Measurements from ENCODE around the gene GMEB2. TPM values are rescaled to one million over a fixed set of nuclear protein-coding genes. Genes with fewer than 3 reads are reported as not detected.

The GMEB2 gene
- total RNA-seq, 1 experiment from 2014 or later = 19.6 TPM

DNA sequence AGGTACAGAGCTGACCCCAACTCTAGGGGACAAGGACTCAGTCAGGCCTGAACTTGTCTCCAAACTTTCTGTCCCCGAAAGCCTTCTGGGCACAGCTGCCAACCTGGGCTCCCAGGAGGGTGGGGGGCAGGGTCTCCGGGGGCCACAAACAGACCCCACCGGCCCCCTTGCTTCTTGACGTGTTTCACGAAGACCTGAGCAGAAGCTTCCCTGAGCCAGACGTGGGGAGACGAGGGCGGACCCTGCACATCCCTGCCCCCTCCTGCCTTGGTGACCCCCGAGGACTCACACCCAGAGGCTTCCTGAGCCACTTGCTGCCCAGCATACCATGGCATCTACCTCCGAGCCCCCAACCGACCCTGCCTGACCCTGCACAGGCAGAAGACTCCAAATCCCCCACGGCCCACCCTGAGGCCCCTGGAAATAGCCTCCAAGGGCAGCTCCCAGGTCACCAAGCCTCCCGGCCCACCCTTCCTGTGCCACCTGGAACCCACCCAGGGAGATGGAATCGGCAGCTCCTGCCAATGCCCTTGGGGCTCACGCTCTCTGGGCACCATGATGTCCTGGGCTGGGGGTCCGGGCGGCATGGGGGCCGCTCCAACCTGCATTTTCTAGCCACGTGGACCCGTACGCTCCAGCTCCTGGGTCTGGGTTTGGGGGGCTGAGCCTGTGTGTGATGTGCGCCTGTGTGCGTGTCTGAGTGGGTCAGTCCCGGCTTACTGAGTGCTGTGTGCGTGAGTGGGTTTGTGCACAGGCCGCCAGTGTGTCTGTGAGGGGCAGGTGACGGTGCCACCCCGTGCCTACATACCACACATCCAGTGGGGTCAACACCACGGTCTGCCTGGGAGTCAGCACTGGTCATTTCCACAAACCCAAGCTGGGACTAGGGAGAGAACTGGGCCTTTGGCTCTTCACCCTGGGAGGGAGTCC is 87.2 kb downstream of the GMEB2 start:
- BruUV-seq (replicated peaks) = no TSS peak
- no peaks in the 10 kb centered on the region for H3K9me3 Mint-ChIP-seq (ENCODE audit: unreplicated experiment)
- no peak for DNase-seq (ENCODE audit: unreplicated experiment)
- H3K27ac Mint-ChIP-seq (ENCODE audit: low read depth, unreplicated experiment) = no peak overlapping the region
- H3K27me3 Mint-ChIP-seq (ENCODE audit: insufficient read depth, unreplicated experiment) = no peaks in the 10 kb centered on the region
- ChIA-PET CTCF (interaction anchor here (0.6 to 3.0 kb wide), 11 partner anchors 8 to 500 kb away, joined by 3 to 24 read pairs (median 4); partner anchors contain the start of gene SRMS), POLR2A (interaction anchor here (0.6 to 11.8 kb wide), 4 partner anchors 17 to 326 kb away, joined by 3 to 124 read pairs (median 3); partner anchors contain the start of genes PPDPF and TPD52L2)
- H3K36me3 Mint-ChIP-seq (ENCODE audit: insufficient read depth, unreplicated experiment) = peaks cover 7% of the 10 kb centered on the region
- TF ChIP-seq, protein P1, sequence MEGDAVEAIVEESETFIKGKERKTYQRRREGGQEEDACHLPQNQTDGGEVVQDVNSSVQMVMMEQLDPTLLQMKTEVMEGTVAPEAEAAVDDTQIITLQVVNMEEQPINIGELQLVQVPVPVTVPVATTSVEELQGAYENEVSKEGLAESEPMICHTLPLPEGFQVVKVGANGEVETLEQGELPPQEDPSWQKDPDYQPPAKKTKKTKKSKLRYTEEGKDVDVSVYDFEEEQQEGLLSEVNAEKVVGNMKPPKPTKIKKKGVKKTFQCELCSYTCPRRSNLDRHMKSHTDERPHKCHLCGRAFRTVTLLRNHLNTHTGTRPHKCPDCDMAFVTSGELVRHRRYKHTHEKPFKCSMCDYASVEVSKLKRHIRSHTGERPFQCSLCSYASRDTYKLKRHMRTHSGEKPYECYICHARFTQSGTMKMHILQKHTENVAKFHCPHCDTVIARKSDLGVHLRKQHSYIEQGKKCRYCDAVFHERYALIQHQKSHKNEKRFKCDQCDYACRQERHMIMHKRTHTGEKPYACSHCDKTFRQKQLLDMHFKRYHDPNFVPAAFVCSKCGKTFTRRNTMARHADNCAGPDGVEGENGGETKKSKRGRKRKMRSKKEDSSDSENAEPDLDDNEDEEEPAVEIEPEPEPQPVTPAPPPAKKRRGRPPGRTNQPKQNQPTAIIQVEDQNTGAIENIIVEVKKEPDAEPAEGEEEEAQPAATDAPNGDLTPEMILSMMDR (IDR thresholded peaks at IDR 0.05; ENCODE audit: unreplicated experiment) = no peak
- H3K4me1 Mint-ChIP-seq (ENCODE audit: insufficient read depth, unreplicated experiment) = peaks cover 25% of the 10 kb centered on the region
- no peak overlapping the region for H3K4me3 Mint-ChIP-seq (ENCODE audit: unreplicated experiment)
- intact Hi-C loops (cut with micrococcal nuclease) = loop anchor here (5.0 to 10.0 kb wide), 3 partner anchors 105 to 418 kb away; partner anchors contain the start of genes TNFRSF6B and UCKL1

DNA sequence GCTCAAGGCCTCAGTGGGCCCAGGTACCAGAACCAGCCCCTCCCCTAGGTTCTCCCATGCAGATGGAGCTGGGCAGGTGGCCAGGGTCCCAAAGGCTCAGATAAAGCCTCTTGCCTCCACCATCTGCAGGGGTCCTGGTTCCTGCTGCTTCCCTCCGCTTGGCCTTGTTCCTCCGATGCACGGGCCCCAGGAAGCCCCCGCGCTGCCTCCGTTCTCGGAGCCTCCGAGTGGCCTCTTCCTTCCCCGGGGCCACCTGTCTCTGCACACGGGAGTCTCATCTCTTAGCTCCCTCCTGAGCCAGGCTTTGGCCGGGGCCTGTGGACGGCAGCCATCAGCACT is 87.8 kb downstream of the GMEB2 start:
- CTCF ChIA-PET = interaction anchor here (0.6 to 3.0 kb wide), 15 partner anchors 9 to 500 kb away, joined by 3 to 24 read pairs (median 4); partner anchors contain the start of gene SRMS
- Mint-ChIP-seq H3K4me3 (ENCODE audit: unreplicated experiment) (no peak overlapping the region), H3K36me3 (ENCODE audit: insufficient read depth, unreplicated experiment) (peaks cover 6% of the 10 kb centered on the region), H3K9me3 (ENCODE audit: unreplicated experiment) (no peaks in the 10 kb centered on the region), H3K4me1 (ENCODE audit: insufficient read depth, unreplicated experiment) (peaks cover 21% of the 10 kb centered on the region), H3K27ac (ENCODE audit: low read depth, unreplicated experiment) (no peak overlapping the region), H3K27me3 (ENCODE audit: insufficient read depth, unreplicated experiment) (no peaks in the 10 kb centered on the region)
- DNase-seq (ENCODE audit: unreplicated experiment) = no peak
- POLR2A ChIA-PET = interaction anchor here (0.7 to 11.8 kb wide), 5 partner anchors 17 to 442 kb away, joined by 3 to 124 read pairs (median 10); partner anchors contain the start of genes ARFRP1, PPDPF, PRPF6 and SAMD10
- BruUV-seq (replicated peaks) = no TSS peak
- TF ChIP-seq, protein P1 (IDR thresholded peaks at IDR 0.05; ENCODE audit: unreplicated experiment) = no peak
- intact Hi-C loops (cut with micrococcal nuclease) = loop anchor here (5.0 to 10.0 kb wide), 3 partner anchors 106 to 418 kb away; partner anchors contain the start of genes TNFRSF6B and UCKL1

DNA sequence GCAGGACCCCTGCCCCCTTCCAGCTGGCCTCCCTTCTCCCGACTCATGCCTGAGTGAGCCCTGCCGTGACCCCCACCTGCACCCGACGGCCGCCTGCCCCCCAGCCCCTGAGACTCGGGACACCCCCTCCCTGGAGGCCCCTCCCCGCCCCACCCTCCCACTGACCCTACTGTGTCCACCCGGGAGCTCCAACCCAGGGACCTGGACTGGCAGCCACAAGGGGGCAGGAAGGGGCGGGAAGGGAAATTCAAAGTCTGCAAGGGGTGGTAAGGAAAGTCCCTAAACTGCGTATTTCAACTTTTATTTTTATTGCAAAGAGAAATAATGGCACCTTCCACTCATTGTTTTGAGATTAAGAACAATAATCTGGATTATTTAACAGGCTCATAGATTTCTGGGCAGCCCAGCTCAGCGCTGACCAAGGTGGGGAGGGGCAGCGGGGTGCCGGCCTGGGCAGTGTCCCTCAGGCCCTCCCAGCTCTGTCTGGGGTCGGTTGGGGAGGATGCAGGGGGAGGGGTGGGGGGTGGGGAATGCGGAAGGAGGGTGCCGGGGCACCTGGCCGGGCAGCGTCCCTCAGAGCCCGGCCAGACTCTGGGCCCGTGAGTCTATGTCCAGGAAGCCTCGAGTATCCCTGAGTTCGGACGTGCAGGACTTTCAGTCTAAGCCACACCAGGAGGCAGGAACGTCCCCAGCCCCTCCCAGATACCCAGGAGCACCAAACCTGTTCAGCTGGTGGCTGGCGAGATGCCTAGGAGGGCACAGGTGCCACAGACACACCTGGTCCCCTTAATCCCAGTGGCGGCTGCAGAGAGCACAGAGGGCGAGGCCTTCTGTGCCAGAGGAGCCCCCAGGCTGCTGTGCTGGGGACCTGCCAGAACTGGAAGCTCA is 88.5 kb downstream of the GMEB2 start:
- peaks cover under 1% of the 10 kb centered on the region for H3K36me3 Mint-ChIP-seq (ENCODE audit: insufficient read depth, unreplicated experiment)
- CTCF ChIA-PET = interaction anchor here (0.5 to 3.0 kb wide), 28 partner anchors 9 to 612 kb away, joined by 3 to 24 read pairs (median 4); partner anchors contain the start of genes DIDO1, HELZ2, PPDPF and PRPF6
- H3K4me1 Mint-ChIP-seq (ENCODE audit: insufficient read depth, unreplicated experiment) = peaks cover 15% of the 10 kb centered on the region

More for the DNA sequence above, 88.5 kb downstream of the GMEB2 start:
- peak overlapping the region; percentile 73 for H3K4me3 Mint-ChIP-seq (ENCODE audit: unreplicated experiment)
- H3K9me3 Mint-ChIP-seq (ENCODE audit: unreplicated experiment) = no peaks in the 10 kb centered on the region
- peak; percentile 38 for DNase-seq (ENCODE audit: unreplicated experiment)
- H3K27me3 Mint-ChIP-seq (ENCODE audit: insufficient read depth, unreplicated experiment) = no peaks in the 10 kb centered on the region
- POLR2A ChIA-PET = interaction anchor here (0.6 to 11.8 kb wide), 22 partner anchors 11 to 442 kb away, joined by 3 to 124 read pairs (median 8); partner anchors contain the start of genes ARFRP1, PPDPF, PRPF6 and RTEL1
- H3K27ac Mint-ChIP-seq (ENCODE audit: low read depth, unreplicated experiment) = peak overlapping the region; percentile 92
- TF ChIP-seq, protein P1 (IDR thresholded peaks at IDR 0.05; ENCODE audit: unreplicated experiment) = no peak
- no TSS peak for BruUV-seq (replicated peaks)
- intact Hi-C loops (cut with micrococcal nuclease) = loop anchor here (1.0 to 10.0 kb wide), 4 partner anchors 106 to 436 kb away; partner anchors contain the start of genes TNFRSF6B and UCKL1

Other genes with a start within 250 kb of the GMEB2 start
- gene KCNQ2, start 154.4 kb downstream of the GMEB2 start, total RNA-seq (2022) = not detected in 2 replicates
- 3.3 and 9.9 TPM in 2 replicates for gene EEF1A2, start 128.0 kb downstream of the GMEB2 start, total RNA-seq (2022)
- 315 and 355 TPM in 2 replicates for gene PPDPF, start 106.3 kb downstream of the GMEB2 start, total RNA-seq (2022)
- 3.8 and 4.4 TPM in 2 replicates for gene PTK6, start 89.7 kb downstream of the GMEB2 start, total RNA-seq (2022)
- 0.81 and 1.4 TPM in 2 replicates for gene SRMS, start 79.4 kb downstream of the GMEB2 start, total RNA-seq (2022)
- 2.4 and 3.9 TPM in 2 replicates for gene FNDC11, start 72.9 kb downstream of the GMEB2 start, total RNA-seq (2022)
- 18.1 and 24.7 TPM in 2 replicates for gene HELZ2, start 52.9 kb downstream of the GMEB2 start, total RNA-seq (2022)
- 1.7 and 5.3 TPM in 2 replicates for gene STMN3, start 26.3 kb upstream of the GMEB2 start, total RNA-seq (2022)
- gene RTEL1, start 31.2 kb upstream of the GMEB2 start, total RNA-seq (2022) = 27.9 and 39.2 TPM in 2 replicates
- gene TNFRSF6B, start 69.6 kb upstream of the GMEB2 start, total RNA-seq (2022) = 12.3 and 24.4 TPM in 2 replicates
- gene ARFRP1, start 80.9 kb upstream of the GMEB2 start, total RNA-seq (2022) = 60.1 and 65.4 TPM in 2 replicates
- 19.5 and 22.2 TPM in 2 replicates for gene ZGPAT, start 80.9 kb upstream of the GMEB2 start, total RNA-seq (2022)
- 10.1 and 16.0 TPM in 2 replicates for gene LIME1, start 109.6 kb upstream of the GMEB2 start, total RNA-seq (2022)
- gene SLC2A4RG, start 112.7 kb upstream of the GMEB2 start, total RNA-seq (2022) = 85.0 and 105 TPM in 2 replicates
- gene ZBTB46, start 204.2 kb upstream of the GMEB2 start, total RNA-seq (2022) = 0.63 and 0.71 TPM in 2 replicates
- gene ABHD16B, start 234.4 kb upstream of the GMEB2 start, total RNA-seq (2022) = not detected in 2 replicates
- 174 and 175 TPM in 2 replicates for gene TPD52L2, start 238.2 kb upstream of the GMEB2 start, total RNA-seq (2022)